Activated T-helper 17 cell treated with anti-CD3 and anti-CD28 coated beads, Interleukin-2, amount 50 U/mL, for 72 hours (primary cell): ENCODE data around the gene NOTO. TPM values are rescaled to one million over a fixed set of nuclear protein-coding genes. Genes with fewer than 3 reads are reported as not detected.

Experiments used
- total RNA-seq, 2 donors: library from RNA; stranded (reverse); gene quantifications; one replicate each; pipeline ENCODE4 v1.2.3, GENCODE V29; 2022

Gene NOTO
- total RNA-seq, 2 donors from 2014 or later, result not detected

Other genes starting within 250 kb of the NOTO start
- 10 to 100 TPM in 1 of 2 donors, 1 to 10 TPM in 1; 7.6 to 10.3 TPM for gene SFXN5, start 130.9 kb upstream of the NOTO start, total RNA-seq
- 10 to 100 TPM; 15.5 to 29.9 TPM for gene RAB11FIP5, start 89.6 kb upstream of the NOTO start, total RNA-seq
- 10 to 100 TPM; 36.5 to 37.6 TPM for gene SMYD5, start 11.7 kb downstream of the NOTO start, total RNA-seq
- gene PRADC1, start 30.7 kb downstream of the NOTO start, total RNA-seq, result 10 to 100 TPM in 1 of 2 donors, 1 to 10 TPM in 1; 10.0 to 16.0 TPM
- 100 to 1,000 TPM; 317 to 592 TPM for gene CCT7, start 31.7 kb downstream of the NOTO start, total RNA-seq
- gene FBXO41, start 81.9 kb downstream of the NOTO start, total RNA-seq, result 10 to 100 TPM; 32.2 to 36.3 TPM
- gene EGR4, start 91.0 kb downstream of the NOTO start, total RNA-seq, result under 1 TPM; 0.11 to 0.29 TPM
- 10 to 100 TPM; 16.3 to 20.2 TPM for gene ALMS1, start 183.3 kb downstream of the NOTO start, total RNA-seq